ENCODE measurements around the gene FOXP3. TPM values are rescaled to one million over a fixed set of nuclear protein-coding genes. Genes with fewer than 3 reads are reported as not detected.

Gene FOXP3
- total RNA-seq, 1 experiment from 2014 or later, result 0.42 TPM

- TF ChIP-seq, protein P1, sequence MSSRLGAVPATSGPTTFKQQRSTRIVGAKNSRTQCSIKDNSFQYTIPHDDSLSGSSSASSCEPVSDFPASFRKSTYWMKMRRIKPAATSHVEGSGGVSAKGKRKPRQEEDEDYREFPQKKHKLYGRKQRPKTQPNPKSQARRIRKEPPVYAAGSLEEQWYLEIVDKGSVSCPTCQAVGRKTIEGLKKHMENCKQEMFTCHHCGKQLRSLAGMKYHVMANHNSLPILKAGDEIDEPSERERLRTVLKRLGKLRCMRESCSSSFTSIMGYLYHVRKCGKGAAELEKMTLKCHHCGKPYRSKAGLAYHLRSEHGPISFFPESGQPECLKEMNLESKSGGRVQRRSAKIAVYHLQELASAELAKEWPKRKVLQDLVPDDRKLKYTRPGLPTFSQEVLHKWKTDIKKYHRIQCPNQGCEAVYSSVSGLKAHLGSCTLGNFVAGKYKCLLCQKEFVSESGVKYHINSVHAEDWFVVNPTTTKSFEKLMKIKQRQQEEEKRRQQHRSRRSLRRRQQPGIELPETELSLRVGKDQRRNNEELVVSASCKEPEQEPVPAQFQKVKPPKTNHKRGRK (CRISPR knock-in tag; IDR thresholded peaks at IDR 0.05; ENCODE audit: borderline replicate concordance), result no peak
- TF ChIP-seq ZNF416 (CRISPR knock-in tag; IDR thresholded peaks at IDR 0.05) (no peak), CREM (CRISPR knock-in tag; IDR thresholded peaks at IDR 0.05) (no peak), NFYB (CRISPR knock-in tag; conservative IDR thresholded peaks at IDR 0.05; ENCODE audit: low read depth) (no peak), E2F4 (CRISPR knock-in tag; IDR thresholded peaks at IDR 0.05; ENCODE audit: borderline replicate concordance, low read depth) (no peak)
Observed at GRCh38 chrX:49205443-49205842, 59.1 kb downstream of the FOXP3 start (continued).

- no peaks in the 10 kb centered on the region; the same call in 1 of the 2 replicates for H3K27me3 Mint-ChIP-seq (ENCODE audit: low read depth)
- ChIA-PET POLR2A (no interaction called here), CTCF (no interaction called here)
- H3K4me1 Mint-ChIP-seq, result peaks cover 5% of the 10 kb centered on the region
- H3K9me3 Mint-ChIP-seq, result no peaks in the 10 kb centered on the region
- ATAC-seq (no peak), DNase-seq (ENCODE audit: low spot score) (no peak)
- no peak overlapping the region for H3K27ac Mint-ChIP-seq
- TF ChIP-seq IRF2 (CRISPR knock-in tag; IDR thresholded peaks at IDR 0.05; ENCODE audit: borderline replicate concordance, low read depth) (no peak), GRHL2 (CRISPR knock-in tag; IDR thresholded peaks at IDR 0.05; ENCODE audit: insufficient replicate concordance, severe bottlenecking) (no peak), JUN (CRISPR knock-in tag; IDR thresholded peaks at IDR 0.05) (no peak), NR2C2 (CRISPR knock-in tag; IDR thresholded peaks at IDR 0.05) (no peak), HMGA2 (CRISPR knock-in tag; IDR thresholded peaks at IDR 0.05) (no peak), CTCF (IDR thresholded peaks at IDR 0.05) (no peak), ESRRA (CRISPR knock-in tag; IDR thresholded peaks at IDR 0.05; ENCODE audit: borderline replicate concordance) (no peak), RELA (CRISPR knock-in tag; IDR thresholded peaks at IDR 0.05; ENCODE audit: borderline replicate concordance) (no peak)
- TF ChIP-seq, protein P1 (CRISPR knock-in tag; IDR thresholded peaks at IDR 0.05; ENCODE audit: borderline replicate concordance), result no peak
- H3K36me3 Mint-ChIP-seq, result no peaks in the 10 kb centered on the region
- H3K4me3 Mint-ChIP-seq, result no peak overlapping the region
Observed at GRCh38 chrX:49204709-49205108, 59.8 kb downstream of the FOXP3 start.

GRCh38 chrX:49204017-49204416, 60.5 kb downstream of the FOXP3 start:
- H3K27ac Mint-ChIP-seq, result no peak overlapping the region
- H3K36me3 Mint-ChIP-seq, result no peaks in the 10 kb centered on the region
- no peaks in the 10 kb centered on the region; the same call in 1 of the 2 replicates for H3K27me3 Mint-ChIP-seq (ENCODE audit: low read depth)
- CTCF ChIA-PET, result no interaction called here
- H3K9me3 Mint-ChIP-seq, result no peaks in the 10 kb centered on the region
- no peak overlapping the region for H3K4me3 Mint-ChIP-seq
- ATAC-seq (no peak), DNase-seq (ENCODE audit: low spot score) (no peak)
- H3K4me1 Mint-ChIP-seq, result peaks cover 6% of the 10 kb centered on the region
- POLR2A ChIA-PET, result no interaction called here
- no peak for TF ChIP-seq JAZF1 (CRISPR knock-in tag; IDR thresholded peaks at IDR 0.05)
- no peak for TF ChIP-seq ATF2 (CRISPR knock-in tag; IDR thresholded peaks at IDR 0.05; ENCODE audit: borderline replicate concordance, low read depth)
- TF ChIP-seq ZNF532 (CRISPR knock-in tag; IDR thresholded peaks at IDR 0.05; ENCODE audit: borderline replicate concordance), result no peak
- no peak for TF ChIP-seq RELA (CRISPR knock-in tag; IDR thresholded peaks at IDR 0.05; ENCODE audit: borderline replicate concordance)
- TF ChIP-seq, protein P2, sequence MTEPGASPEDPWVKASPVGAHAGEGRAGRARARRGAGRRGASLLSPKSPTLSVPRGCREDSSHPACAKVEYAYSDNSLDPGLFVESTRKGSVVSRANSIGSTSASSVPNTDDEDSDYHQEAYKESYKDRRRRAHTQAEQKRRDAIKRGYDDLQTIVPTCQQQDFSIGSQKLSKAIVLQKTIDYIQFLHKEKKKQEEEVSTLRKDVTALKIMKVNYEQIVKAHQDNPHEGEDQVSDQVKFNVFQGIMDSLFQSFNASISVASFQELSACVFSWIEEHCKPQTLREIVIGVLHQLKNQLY (CRISPR knock-in tag; IDR thresholded peaks at IDR 0.05), result no peak

Data from WTC11 (cell line).